ENCODE measurements around the gene CCDC51. TPM values are rescaled to one million over a fixed set of nuclear protein-coding genes. Genes with fewer than 3 reads are reported as not detected.
"Not testable (repeated sequence)": the region's sequence is repeated elsewhere in the genome, so short reads cannot be mapped to it uniquely, and the experiment has no call there.

CCDC51 gene, protein sequence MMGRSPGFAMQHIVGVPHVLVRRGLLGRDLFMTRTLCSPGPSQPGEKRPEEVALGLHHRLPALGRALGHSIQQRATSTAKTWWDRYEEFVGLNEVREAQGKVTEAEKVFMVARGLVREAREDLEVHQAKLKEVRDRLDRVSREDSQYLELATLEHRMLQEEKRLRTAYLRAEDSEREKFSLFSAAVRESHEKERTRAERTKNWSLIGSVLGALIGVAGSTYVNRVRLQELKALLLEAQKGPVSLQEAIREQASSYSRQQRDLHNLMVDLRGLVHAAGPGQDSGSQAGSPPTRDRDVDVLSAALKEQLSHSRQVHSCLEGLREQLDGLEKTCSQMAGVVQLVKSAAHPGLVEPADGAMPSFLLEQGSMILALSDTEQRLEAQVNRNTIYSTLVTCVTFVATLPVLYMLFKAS
- 26.2 and 39.4 TPM in 2 replicates for total RNA-seq
- polyA plus RNA-seq (2012) = 26.5 TPM

DNA sequence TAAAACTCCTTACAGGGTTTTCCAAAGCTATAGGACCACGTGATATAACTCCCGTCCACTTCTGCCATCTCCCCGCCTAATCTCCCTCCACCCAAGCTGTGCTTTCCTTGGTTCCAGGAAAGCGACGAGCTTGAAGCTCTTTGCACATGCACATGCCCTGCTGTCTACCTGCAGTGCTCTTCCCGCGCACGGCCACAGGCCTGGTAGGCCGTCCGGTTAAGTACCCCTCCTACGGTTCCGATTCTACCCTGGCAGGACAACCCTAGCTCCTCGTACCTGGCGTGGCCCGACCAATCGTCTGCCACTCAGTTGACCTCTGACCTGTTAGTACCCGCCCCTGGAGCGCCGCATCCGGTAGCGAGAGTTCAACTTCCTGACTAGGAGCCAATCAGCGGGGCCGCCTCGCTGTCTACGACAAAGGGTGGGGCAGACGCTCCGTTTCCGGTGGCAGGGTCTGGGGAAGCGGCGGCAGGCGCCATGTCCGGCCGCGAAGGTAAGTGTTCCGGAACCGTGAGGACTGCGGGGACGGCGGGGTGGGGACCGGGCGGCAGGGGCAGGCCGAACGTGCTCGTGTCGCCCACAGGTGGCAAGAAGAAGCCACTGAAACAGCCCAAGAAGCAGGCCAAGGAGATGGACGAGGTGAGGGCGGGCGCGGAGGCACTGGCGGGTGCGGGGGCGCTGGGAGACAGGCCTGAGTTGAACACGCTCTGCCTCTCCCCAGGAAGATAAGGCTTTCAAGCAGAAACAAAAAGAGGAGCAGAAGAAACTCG lies at the start of gene CCDC51, which contains the start of gene TMA7:
Gene CCDC51 (minus strand): TSS at position 300 of the 770 bp plus-strand sequence. CDS start 4,991 bp downstream, outside the sequence.
Gene TMA7 (plus strand): TSS at position 438 of the 770 bp plus-strand sequence. CDS start 40 bp downstream, at position 478.
- peak; percentile 97 for DNase-seq (ENCODE audit: low read depth)

- no peak for DNase-seq (ENCODE audit: low read depth)
These were observed 47.0 kb upstream of the CCDC51 start for GRCh38 chr3:48486952-48487351.

- not testable (repeated sequence) for DNase-seq (ENCODE audit: low read depth)
These were observed 42.9 kb upstream of the CCDC51 start for GRCh38 chr3:48482822-48483221.

GRCh38 chr3:48480891-48481290 lies 41.0 kb upstream of the CCDC51 start:
- not testable (repeated sequence) for DNase-seq (ENCODE audit: low read depth)

GRCh38 chr3:48478626-48479555 lies 39.0 kb upstream of the CCDC51 start:
- peak; percentile 30 for DNase-seq (ENCODE audit: low read depth)

- DNase-seq (ENCODE audit: low read depth) = no peak
These were observed 38.1 kb upstream of the CCDC51 start for GRCh38 chr3:48477959-48478520.

GRCh38 chr3:48476426-48477053 lies 36.6 kb upstream of the CCDC51 start:
- no peak for DNase-seq (ENCODE audit: low read depth)

GRCh38 chr3:48475188-48475587 lies 35.3 kb upstream of the CCDC51 start:
- no peak for DNase-seq (ENCODE audit: low read depth)

- DNase-seq (ENCODE audit: low read depth) = no peak
These were observed 34.7 kb upstream of the CCDC51 start for GRCh38 chr3:48474619-48475018.

- DNase-seq (ENCODE audit: low read depth) = not testable (repeated sequence)
These were observed 34.1 kb upstream of the CCDC51 start for GRCh38 chr3:48474031-48474430.

- DNase-seq (ENCODE audit: low read depth) = no peak
These were observed 33.7 kb upstream of the CCDC51 start for GRCh38 chr3:48473617-48473952.

DNA sequence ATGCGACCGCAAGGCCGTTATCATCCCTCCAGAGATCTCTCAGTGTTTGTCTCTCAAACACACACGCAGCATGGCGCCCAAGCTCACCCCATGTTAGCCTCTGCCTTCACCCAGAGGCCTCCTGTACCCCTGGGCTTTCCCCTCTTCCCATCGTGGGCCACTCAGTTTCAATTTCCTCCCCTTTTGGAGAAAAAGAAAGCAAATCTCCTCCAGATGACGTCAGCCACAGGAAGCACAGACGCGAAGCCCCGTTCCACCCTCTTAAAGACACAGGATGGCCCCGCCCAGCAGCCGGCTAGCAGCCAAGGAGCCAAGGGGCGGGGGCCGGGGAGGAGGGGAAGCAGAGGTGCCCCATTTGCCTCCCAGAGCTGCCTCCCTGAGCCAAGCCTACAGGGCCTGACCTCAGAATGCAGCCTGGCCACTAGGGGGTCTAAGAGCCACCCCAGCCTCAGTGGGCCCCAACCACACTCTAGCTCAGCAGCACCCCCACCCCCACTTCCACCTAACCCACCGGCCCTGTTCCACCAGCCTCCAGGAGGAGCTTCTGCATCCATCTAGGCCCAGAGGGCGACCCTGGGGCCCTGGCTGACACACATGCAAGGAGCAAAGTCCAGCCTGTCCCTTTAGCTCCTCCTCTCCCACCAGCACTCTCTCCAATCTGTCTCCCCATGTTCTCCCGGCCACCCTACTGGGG lies 33.2 kb upstream of the CCDC51 start:
- DNase-seq (ENCODE audit: low read depth) = peak; percentile 89

- no peak for DNase-seq (ENCODE audit: low read depth)
These were observed 32.7 kb upstream of the CCDC51 start for GRCh38 chr3:48472673-48472922.

DNA sequence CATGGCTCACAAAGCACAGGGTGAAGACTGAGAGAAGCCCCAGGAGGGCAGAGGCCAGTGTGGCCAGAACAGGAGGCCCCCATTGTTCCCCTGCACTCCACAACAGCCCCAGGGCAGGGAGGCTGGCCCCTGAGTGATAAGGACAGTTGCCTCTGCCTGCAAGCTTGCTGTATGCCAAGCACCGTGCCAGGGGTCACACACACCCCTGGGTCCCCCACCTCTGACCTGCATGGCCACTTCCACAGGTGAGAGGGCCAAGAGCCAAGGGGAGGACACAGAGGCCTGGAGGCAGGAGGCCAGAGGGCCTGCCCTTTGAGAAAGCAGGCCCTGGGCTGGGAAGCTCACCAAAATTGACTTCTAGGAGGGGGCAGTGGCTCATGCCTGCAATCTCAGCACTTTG lies 30.4 kb upstream of the CCDC51 start:
- no peak for DNase-seq (ENCODE audit: low read depth)

- DNase-seq (ENCODE audit: low read depth) = no peak
These were observed 29.4 kb upstream of the CCDC51 start for GRCh38 chr3:48469046-48469915.

DNA sequence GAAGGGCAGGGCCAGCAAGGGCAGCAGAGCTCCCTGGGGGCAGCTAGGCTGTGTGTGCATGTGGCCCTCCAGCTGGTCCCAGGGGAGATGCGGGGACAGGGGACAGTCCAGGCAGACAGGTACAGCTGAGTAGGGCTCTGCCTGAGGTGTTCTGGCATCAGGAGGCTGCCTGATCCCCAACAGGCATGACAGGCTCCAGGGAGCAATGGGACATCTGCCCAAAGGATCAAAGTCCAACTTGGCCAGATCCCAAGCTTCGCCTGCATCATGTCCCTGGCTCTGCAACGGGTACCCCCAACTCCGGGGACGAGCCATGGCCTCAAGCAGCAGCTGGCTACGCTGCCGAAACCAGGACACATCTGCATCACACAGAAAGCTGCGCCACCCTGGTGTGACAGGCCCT lies 28.4 kb upstream of the CCDC51 start:
- no peak for DNase-seq (ENCODE audit: low read depth)

GRCh38 chr3:48467473-48468267 lies 27.8 kb upstream of the CCDC51 start:
- DNase-seq (ENCODE audit: low read depth) = no peak

GRCh38 chr3:48467110-48467454 lies 27.2 kb upstream of the CCDC51 start:
- DNase-seq (ENCODE audit: low read depth) = no peak

All from myocyte (in vitro differentiated cells).